Non-pigmented ciliary epithelial cell (primary cell): ENCODE measurements around the gene KLHL4.
"Not testable (repeated sequence)": the region's sequence is repeated elsewhere in the genome, so short reads cannot be mapped to it uniquely, and the experiment has no call there.

ENCODE experiments used
- DNase-seq: peaks from one replicate; pipeline ENCODE4 v3.0.0-alpha.2; 2010; ENCODE audit warnings: low read depth

KLHL4 gene

GRCh38 chrX:87517571-87518141 lies at the start of gene KLHL4:
TSS of gene KLHL4 (plus strand) at chrX:87517802. CDS start at chrX:87517894, 92 bp downstream.
- DNase-seq: peak; percentile 91

- no peak for DNase-seq
These were observed 48.7 kb upstream of the KLHL4 start for GRCh38 chrX:87468941-87469340.

GRCh38 chrX:87475793-87476192 lies 41.8 kb upstream of the KLHL4 start:
- no peak for DNase-seq

GRCh38 chrX:87478703-87479102 lies 38.9 kb upstream of the KLHL4 start:
- DNase-seq: not testable (repeated sequence)

- DNase-seq: no peak
These were observed 28.5 kb upstream of the KLHL4 start for GRCh38 chrX:87489071-87489470.

- DNase-seq: no peak
These were observed 1.8 kb upstream of the KLHL4 start for GRCh38 chrX:87515836-87516235.

- peak; percentile 49 for DNase-seq
These were observed 883 bp upstream of the KLHL4 start for GRCh38 chrX:87516717-87517121.

- DNase-seq: no peak
These were observed 902 bp downstream of the KLHL4 start for GRCh38 chrX:87518504-87518903.

- peak; percentile 43 for DNase-seq
These were observed 8.2 kb downstream of the KLHL4 start for GRCh38 chrX:87525771-87526229.

- DNase-seq: no peak
These were observed 8.7 kb downstream of the KLHL4 start for GRCh38 chrX:87526281-87526680.

GRCh38 chrX:87528487-87528886 lies 10.9 kb downstream of the KLHL4 start:
- no peak for DNase-seq

- DNase-seq: no peak
These were observed 54.4 kb downstream of the KLHL4 start for GRCh38 chrX:87571964-87572363.

GRCh38 chrX:87572901-87573300 lies 55.3 kb downstream of the KLHL4 start:
- DNase-seq: no peak

GRCh38 chrX:87578978-87579377 lies 61.4 kb downstream of the KLHL4 start:
- DNase-seq: no peak

- no peak for DNase-seq
These were observed 63.3 kb downstream of the KLHL4 start for GRCh38 chrX:87580862-87581261.

GRCh38 chrX:87582453-87582852 lies 64.9 kb downstream of the KLHL4 start:
- DNase-seq: no peak

GRCh38 chrX:87583679-87584078 lies 66.1 kb downstream of the KLHL4 start:
- DNase-seq: no peak

- no peak for DNase-seq
These were observed 98.8 kb downstream of the KLHL4 start for GRCh38 chrX:87616371-87616770.

- peak; percentile 13 for DNase-seq
These were observed 104.1 kb downstream of the KLHL4 start for GRCh38 chrX:87621697-87622096.

GRCh38 chrX:87626996-87627395 lies 109.4 kb downstream of the KLHL4 start:
- no peak for DNase-seq

- DNase-seq: no peak
These were observed 116.8 kb downstream of the KLHL4 start for GRCh38 chrX:87634361-87634760.

GRCh38 chrX:87636533-87636932 lies 118.9 kb downstream of the KLHL4 start:
- DNase-seq: no peak

GRCh38 chrX:87641439-87641838 lies 123.8 kb downstream of the KLHL4 start:
- not testable (repeated sequence) for DNase-seq

- no peak for DNase-seq
These were observed 144.2 kb downstream of the KLHL4 start for GRCh38 chrX:87661761-87662160.
